ENCODE measurements around the gene OXNAD1.
"Not testable (repeated sequence)": the region's sequence is repeated elsewhere in the genome, so short reads cannot be mapped to it uniquely, and the experiment has no call there.

Gene OXNAD1

GRCh38 chr3:16304061-16305010 is 39.3 kb downstream of the OXNAD1 start:
- DNase-seq (ENCODE audit: low read depth), result no peak

GRCh38 chr3:16305111-16305541 is 40.1 kb downstream of the OXNAD1 start:
- no peak for DNase-seq (ENCODE audit: low read depth)

GRCh38 chr3:16307832-16308531 is 43.0 kb downstream of the OXNAD1 start:
- DNase-seq (ENCODE audit: low read depth), result no peak

- no peak for DNase-seq (ENCODE audit: low read depth)
Measured at GRCh38 chr3:16308727-16309126, 43.7 kb downstream of the OXNAD1 start.

- DNase-seq (ENCODE audit: low read depth), result no peak
Measured at GRCh38 chr3:16309558-16309957, 44.5 kb downstream of the OXNAD1 start.

- DNase-seq (ENCODE audit: low read depth), result not testable (repeated sequence)
Measured at GRCh38 chr3:16310486-16310885, 45.5 kb downstream of the OXNAD1 start.

GRCh38 chr3:16311960-16312451 is 47.0 kb downstream of the OXNAD1 start:
- DNase-seq (ENCODE audit: low read depth), result no peak

GRCh38 chr3:16313886-16314645 is 49.1 kb downstream of the OXNAD1 start:
- no peak for DNase-seq (ENCODE audit: low read depth)

GRCh38 chr3:16315623-16316022 is 50.6 kb downstream of the OXNAD1 start:
- no peak for DNase-seq (ENCODE audit: low read depth)

GRCh38 chr3:16316396-16316795 is 51.4 kb downstream of the OXNAD1 start:
- DNase-seq (ENCODE audit: low read depth), result no peak

- DNase-seq (ENCODE audit: low read depth), result no peak
Measured at GRCh38 chr3:16316847-16317560, 52.0 kb downstream of the OXNAD1 start.

GRCh38 chr3:16317561-16317945 is 52.5 kb downstream of the OXNAD1 start:
- DNase-seq (ENCODE audit: low read depth), result no peak

- peak; percentile 51 for DNase-seq (ENCODE audit: low read depth)
Measured at GRCh38 chr3:16318176-16318575, 53.2 kb downstream of the OXNAD1 start.

GRCh38 chr3:16319307-16319706 is 54.3 kb downstream of the OXNAD1 start:
- no peak for DNase-seq (ENCODE audit: low read depth)

GRCh38 chr3:16319723-16320122 is 54.7 kb downstream of the OXNAD1 start:
- DNase-seq (ENCODE audit: low read depth), result no peak

GRCh38 chr3:16320711-16321110 is 55.7 kb downstream of the OXNAD1 start:
- DNase-seq (ENCODE audit: low read depth), result no peak

GRCh38 chr3:16322189-16322588 is 57.2 kb downstream of the OXNAD1 start:
- no peak for DNase-seq (ENCODE audit: low read depth)

- no peak for DNase-seq (ENCODE audit: low read depth)
Measured at GRCh38 chr3:16323737-16324136, 58.7 kb downstream of the OXNAD1 start.

- no peak for DNase-seq (ENCODE audit: low read depth)
Measured at GRCh38 chr3:16325850-16326249, 60.8 kb downstream of the OXNAD1 start.

- no peak for DNase-seq (ENCODE audit: low read depth)
Measured at GRCh38 chr3:16326724-16327349, 61.8 kb downstream of the OXNAD1 start.

GRCh38 chr3:16328124-16328523 is 63.1 kb downstream of the OXNAD1 start:
- no peak for DNase-seq (ENCODE audit: low read depth)

Measured in GM04504 (cell line).